ENCODE data around the gene PRPSAP2. TPM values are rescaled to one million over a fixed set of nuclear protein-coding genes. Genes with fewer than 3 reads are reported as not detected.

The PRPSAP2 gene
- total and polyA plus RNA-seq, 7 donors: 23.6 to 45.7 (median 30.0) TPM

- no peak for TF ChIP-seq CTCF (IDR thresholded peaks at IDR 0.05)
- TF ChIP-seq EP300 (IDR thresholded peaks at IDR 0.05): no peak
- no peak for TF ChIP-seq POLR2AphosphoS5 (IDR thresholded peaks at IDR 0.05)
- TF ChIP-seq POLR2A (IDR thresholded peaks at IDR 0.05): no peak
- Histone ChIP-seq H3K4me1 (no peaks in the 10 kb centered on the region), H3K4me3 (no peak overlapping the region), H3K9me3 (no peaks in the 10 kb centered on the region), H3K36me3 (no peaks in the 10 kb centered on the region), H3K27ac (no peak overlapping the region), H3K27me3 (no peaks in the 10 kb centered on the region)
- DNase-seq: no peak
- intact Hi-C loops (cut with DNase I): no loop called here
- 87 to 90% methylated on average over 6 of the region's 6 CpGs for WGBS, 2 donors
These were observed 91.6 kb downstream of the PRPSAP2 start for GRCh38 chr17:18949566-18949965.

GRCh38 chr17:18950346-18950745 is 92.4 kb downstream of the PRPSAP2 start:
- TF ChIP-seq CTCF (IDR thresholded peaks at IDR 0.05): no peak
- no peak for TF ChIP-seq EP300 (IDR thresholded peaks at IDR 0.05)
- no peak for TF ChIP-seq POLR2AphosphoS5 (IDR thresholded peaks at IDR 0.05)
- no peak for TF ChIP-seq POLR2A (IDR thresholded peaks at IDR 0.05)
- DNase-seq: no peak
- Histone ChIP-seq H3K27me3 (no peaks in the 10 kb centered on the region), H3K27ac (no peak overlapping the region), H3K4me3 (no peak overlapping the region), H3K36me3 (no peaks in the 10 kb centered on the region), H3K9me3 (no peaks in the 10 kb centered on the region), H3K4me1 (no peaks in the 10 kb centered on the region)
- 71 to 82% methylated on average over 4 of the region's 4 CpGs for WGBS, 2 donors
- intact Hi-C loops (cut with DNase I): no loop called here

GRCh38 chr17:18950944-18951905 is 93.3 kb downstream of the PRPSAP2 start:
- no peak overlapping the region for H3K4me3 ChIP-seq
- H3K4me1 ChIP-seq: no peaks in the 10 kb centered on the region
- DNase-seq: no peak
- no peaks in the 10 kb centered on the region for H3K9me3 ChIP-seq
- WGBS, 2 donors: 80 to 81% methylated on average over 34 of the region's 34 CpGs
- TF ChIP-seq POLR2A (IDR thresholded peaks at IDR 0.05): no peak
- no peak for TF ChIP-seq EP300 (IDR thresholded peaks at IDR 0.05)
- no peak for TF ChIP-seq POLR2AphosphoS5 (IDR thresholded peaks at IDR 0.05)
- TF ChIP-seq CTCF (IDR thresholded peaks at IDR 0.05): no peak
- no peaks in the 10 kb centered on the region for H3K27me3 ChIP-seq
- H3K27ac ChIP-seq: no peak overlapping the region
- intact Hi-C loops (cut with DNase I): no loop called here
- H3K36me3 ChIP-seq: no peaks in the 10 kb centered on the region

- 84 to 88% methylated on average over 17 of the region's 17 CpGs for WGBS, 2 donors
- TF ChIP-seq POLR2A (IDR thresholded peaks at IDR 0.05): no peak
- DNase-seq: no peak
- Histone ChIP-seq H3K27me3 (no peaks in the 10 kb centered on the region), H3K4me1 (no peaks in the 10 kb centered on the region), H3K36me3 (no peaks in the 10 kb centered on the region), H3K9me3 (no peaks in the 10 kb centered on the region), H3K4me3 (no peak within 1 kb of the TSS), H3K27ac (no peak within 1 kb of the TSS)
- intact Hi-C loops (cut with DNase I): no loop called here
These were observed 94.3 kb downstream of the PRPSAP2 start, which contains the start of gene SLC5A10 for GRCh38 chr17:18951941-18952842. Gene SLC5A10 (plus strand): TSS chr17:18952165. CDS start chr17:18952206, 41 bp downstream.

Measured in sigmoid colon (tissue), 7 donors.